GM20000 (cell line): Measurements from ENCODE around the gene LETMD1.
"Not testable (repeated sequence)": the region's sequence is repeated elsewhere in the genome, so short reads cannot be mapped to it uniquely, and the experiment has no call there.

Experiments used
- DNase-seq: peaks from one replicate; pipeline ENCODE4 v3.0.0; 2012; ENCODE audit warnings: low spot score
- TF ChIP-seq, protein P1 (sequence below): IDR thresholded peaks from 2 replicates; pipeline ENCODE4 v1.5.1; 2012; ENCODE audit warnings: mild to moderate bottlenecking, control low read depth; ENCODE audit errors: extremely low read depth, missing control alignments

LETMD1 gene

GRCh38 chr12:51067229-51067628, 19.1 kb downstream of the LETMD1 start:
- DNase-seq, result no peak
- TF ChIP-seq, protein P1, sequence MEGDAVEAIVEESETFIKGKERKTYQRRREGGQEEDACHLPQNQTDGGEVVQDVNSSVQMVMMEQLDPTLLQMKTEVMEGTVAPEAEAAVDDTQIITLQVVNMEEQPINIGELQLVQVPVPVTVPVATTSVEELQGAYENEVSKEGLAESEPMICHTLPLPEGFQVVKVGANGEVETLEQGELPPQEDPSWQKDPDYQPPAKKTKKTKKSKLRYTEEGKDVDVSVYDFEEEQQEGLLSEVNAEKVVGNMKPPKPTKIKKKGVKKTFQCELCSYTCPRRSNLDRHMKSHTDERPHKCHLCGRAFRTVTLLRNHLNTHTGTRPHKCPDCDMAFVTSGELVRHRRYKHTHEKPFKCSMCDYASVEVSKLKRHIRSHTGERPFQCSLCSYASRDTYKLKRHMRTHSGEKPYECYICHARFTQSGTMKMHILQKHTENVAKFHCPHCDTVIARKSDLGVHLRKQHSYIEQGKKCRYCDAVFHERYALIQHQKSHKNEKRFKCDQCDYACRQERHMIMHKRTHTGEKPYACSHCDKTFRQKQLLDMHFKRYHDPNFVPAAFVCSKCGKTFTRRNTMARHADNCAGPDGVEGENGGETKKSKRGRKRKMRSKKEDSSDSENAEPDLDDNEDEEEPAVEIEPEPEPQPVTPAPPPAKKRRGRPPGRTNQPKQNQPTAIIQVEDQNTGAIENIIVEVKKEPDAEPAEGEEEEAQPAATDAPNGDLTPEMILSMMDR, result no peak

- TF ChIP-seq, protein P1, result no peak
- DNase-seq, result no peak
Observed at GRCh38 chr12:51067771-51068170, 19.6 kb downstream of the LETMD1 start.

GRCh38 chr12:51070004-51070403, 21.9 kb downstream of the LETMD1 start:
- DNase-seq, result no peak
- TF ChIP-seq, protein P1, result no peak

DNA sequence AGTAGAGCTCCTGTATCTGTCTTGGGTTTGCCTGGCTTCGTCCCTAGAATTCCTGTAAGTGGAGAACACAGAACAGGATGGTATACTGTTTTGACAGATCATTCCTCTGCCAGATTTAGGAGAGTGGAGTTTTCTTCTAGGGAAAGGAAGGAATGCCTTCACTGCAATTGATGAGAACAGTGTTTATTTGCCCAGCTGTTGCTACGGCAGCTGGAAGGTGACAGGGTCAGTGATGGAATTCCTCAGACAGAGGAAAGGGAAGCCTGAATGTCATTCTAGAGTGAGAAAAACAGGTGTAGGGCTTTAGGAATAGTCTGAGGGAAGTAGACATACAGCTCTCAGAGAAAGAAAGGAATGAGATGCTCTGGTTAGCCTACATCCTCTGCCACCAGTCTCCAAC, 23.5 kb downstream of the LETMD1 start:
- TF ChIP-seq, protein P1, result no peak
- DNase-seq, result no peak

- TF ChIP-seq, protein P1, result no peak
- no peak for DNase-seq
Observed at GRCh38 chr12:51075390-51075789, 27.3 kb downstream of the LETMD1 start.

- TF ChIP-seq, protein P1, result no peak
- DNase-seq, result no peak
Observed at GRCh38 chr12:51076236-51076930, 28.3 kb downstream of the LETMD1 start.

- TF ChIP-seq, protein P1, result no peak
- no peak for DNase-seq
Observed at GRCh38 chr12:51077930-51078329, 29.8 kb downstream of the LETMD1 start.

DNA sequence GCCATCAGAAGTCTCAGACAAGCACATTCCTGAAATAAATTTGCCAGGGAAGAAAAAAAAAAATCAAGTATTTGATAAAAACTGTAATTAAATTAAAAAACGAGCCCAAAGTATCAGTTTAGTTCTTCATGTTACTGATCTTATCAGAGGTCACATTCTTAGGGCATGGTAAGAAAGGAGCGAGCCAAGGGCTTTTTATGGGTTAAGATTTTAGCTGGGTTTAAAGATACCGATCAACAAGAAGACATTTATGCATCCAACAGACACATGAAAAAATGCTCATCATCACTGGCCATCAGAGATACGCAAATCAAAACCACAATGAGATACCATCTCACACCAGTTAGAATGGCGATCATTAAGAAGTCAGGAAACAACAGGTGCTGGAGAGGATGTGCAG, 30.2 kb downstream of the LETMD1 start:
- not testable (repeated sequence) for DNase-seq

- not testable (repeated sequence) for DNase-seq
Observed at GRCh38 chr12:51078866-51079265, 30.7 kb downstream of the LETMD1 start.
